ENCODE data around the gene FAM20C. TPM values are rescaled to one million over a fixed set of nuclear protein-coding genes. Genes with fewer than 3 reads are reported as not detected.
A peak's percentile ranks its signal among the peaks of the same experiment; 100 is the strongest.

Gene FAM20C
- total RNA-seq, result 10 to 100 TPM; 46.5 to 79.2 (median 69.8) TPM

- 0% methylated on average over 4 of the region's 89 CpGs for WGBS
- H3K27me3 ChIP-seq, result no peaks in the 10 kb centered on the region
- peak within 1 kb of the TSS; percentile 92 to 97 (median 96) for H3K27ac ChIP-seq (replicated peaks in 1 of 4)
- DNase-seq (ENCODE audit: extremely low spot score), result peak; percentile 96
- no peaks in the 10 kb centered on the region for H3K9me3 ChIP-seq
- peak within 1 kb of the TSS; percentile 70 to 91 (median 83) for H3K4me3 ChIP-seq
- TF ChIP-seq POLR2AphosphoS5 (IDR thresholded peaks at IDR 0.05) (peak; percentile 66 to 91), CTCF (IDR thresholded peaks at IDR 0.05) (no peak), POLR2A (IDR thresholded peaks at IDR 0.05; ENCODE audit: low read depth) (peak; percentile 63), EP300 (IDR thresholded peaks at IDR 0.05) (no peak)
- intact Hi-C loops (cut with DNase I), result loop anchor here (5.0 kb wide), 2 partner anchors 40 to 45 kb away; no protein-coding TSS in a partner anchor
- H3K4me1 ChIP-seq, result peaks cover 32 to 56% (median 50%) of the 10 kb centered on the region in 4 donors
- H3K36me3 ChIP-seq, result peaks cover 17 to 21% (median 19%) of the 10 kb centered on the region in 4 donors
Measured at GRCh38 chr7:191981-192649, at the start of gene FAM20C. Gene FAM20C (plus strand): TSS chr7:192571. CDS start chr7:193200, 629 bp downstream.

- no peaks in the 10 kb centered on the region for H3K36me3 ChIP-seq
- intact Hi-C loops (cut with DNase I), result no loop called here
- peaks cover 0 to 10% (median 7%) of the 10 kb centered on the region in 4 donors for H3K4me1 ChIP-seq
- H3K4me3 ChIP-seq, result no peak overlapping the region
- peak overlapping the region in 1 of 4 donors; percentile 11 for H3K27ac ChIP-seq (replicated peaks in 1 of 4)
- WGBS, result 89% methylated on average over 22 of the region's 22 CpGs
- no peak for DNase-seq (ENCODE audit: extremely low spot score)
- no peaks in the 10 kb centered on the region for H3K27me3 ChIP-seq
- TF ChIP-seq POLR2A (IDR thresholded peaks at IDR 0.05; ENCODE audit: low read depth), result no peak
- TF ChIP-seq EP300 (IDR thresholded peaks at IDR 0.05), result no peak
- TF ChIP-seq POLR2AphosphoS5 (IDR thresholded peaks at IDR 0.05), result no peak
- no peak for TF ChIP-seq CTCF (IDR thresholded peaks at IDR 0.05)
- H3K9me3 ChIP-seq, result no peaks in the 10 kb centered on the region
Measured at GRCh38 chr7:143145-143751, 49.1 kb upstream of the FAM20C start.

GRCh38 chr7:143811-144453 lies 48.4 kb upstream of the FAM20C start:
- Histone ChIP-seq H3K4me1 (peaks cover 0 to 10% (median 9%) of the 10 kb centered on the region in 4 donors), H3K9me3 (no peaks in the 10 kb centered on the region), H3K27me3 (no peaks in the 10 kb centered on the region), H3K36me3 (no peaks in the 10 kb centered on the region), H3K4me3 (no peak overlapping the region), H3K27ac (replicated peaks in 1 of 4) (no peak overlapping the region)
- WGBS, result 88% methylated on average over 12 of the region's 12 CpGs
- TF ChIP-seq POLR2AphosphoS5 (IDR thresholded peaks at IDR 0.05), result no peak
- TF ChIP-seq EP300 (IDR thresholded peaks at IDR 0.05), result no peak
- TF ChIP-seq POLR2A (IDR thresholded peaks at IDR 0.05; ENCODE audit: low read depth), result no peak
- TF ChIP-seq CTCF (IDR thresholded peaks at IDR 0.05), result no peak
- DNase-seq (ENCODE audit: extremely low spot score), result no peak
- intact Hi-C loops (cut with DNase I), result no loop called here

- H3K9me3 ChIP-seq, result no peaks in the 10 kb centered on the region
- H3K4me3 ChIP-seq, result no peak overlapping the region
- no peaks in the 10 kb centered on the region for H3K36me3 ChIP-seq
- H3K4me1 ChIP-seq, result peaks cover 0 to 10% (median 9%) of the 10 kb centered on the region in 4 donors
- intact Hi-C loops (cut with DNase I), result no loop called here
- no peak for DNase-seq (ENCODE audit: extremely low spot score)
- H3K27me3 ChIP-seq, result no peaks in the 10 kb centered on the region
- TF ChIP-seq CTCF (IDR thresholded peaks at IDR 0.05) (no peak), POLR2AphosphoS5 (IDR thresholded peaks at IDR 0.05) (no peak), POLR2A (IDR thresholded peaks at IDR 0.05; ENCODE audit: low read depth) (no peak), EP300 (IDR thresholded peaks at IDR 0.05) (no peak)
- no peak overlapping the region for H3K27ac ChIP-seq (replicated peaks in 1 of 4)
- 87% methylated on average over 14 of the region's 15 CpGs for WGBS
Measured at GRCh38 chr7:144454-144826, 47.9 kb upstream of the FAM20C start.
